Neural progenitor cell (in vitro differentiated cells): ENCODE results near the gene TPSB2. TPM values are rescaled to one million over a fixed set of nuclear protein-coding genes. Genes with fewer than 3 reads are reported as not detected.
A peak's percentile ranks its signal among the peaks of the same experiment; 100 is the strongest.

Experiments used
- DNase-seq: peaks from one replicate; pipeline ENCODE4 v3.0.0-alpha.2; 2016; ENCODE audit warnings: low spot score
- H2AFZ ChIP-seq: fragments of 200-600 bp; sonication (generic); replicated peaks from 2 replicates; pipeline ENCODE4 v1.6.1; 2016; ENCODE audit warnings: antibody characterized with exemption
- H3F3A ChIP-seq: fragments of 200-600 bp; sonication (generic); 2 replicates; pipeline ENCODE4 v1.6.1; 2016; ENCODE audit warnings: antibody characterized with exemption, low read depth
- H3K27ac ChIP-seq: fragments of 200-600 bp; sonication (generic); 2 replicates; pipeline ENCODE4 v1.5.1; 2016; ENCODE audit warnings: mild to moderate bottlenecking
- H3K27me3 ChIP-seq: fragments of 200-600 bp; sonication (generic); 2 replicates; pipeline ENCODE4 v1.6.1; 2016; ENCODE audit warnings: mild to moderate bottlenecking, moderate library complexity
- H3K36me3 ChIP-seq: fragments of 200-600 bp; sonication (generic); 2 replicates; pipeline ENCODE4 v1.5.1; 2016
- H3K4me1 ChIP-seq: fragments of 200-600 bp; sonication (generic); 2 replicates; pipeline ENCODE4 v1.6.1; 2016; ENCODE audit warnings: mixed run types
- H3K4me2 ChIP-seq: fragments of 200-600 bp; sonication (generic); 2 replicates; pipeline ENCODE4 v1.6.1; 2016
- H3K4me3 ChIP-seq: fragments of 200-600 bp; sonication (generic); 2 replicates; pipeline ENCODE4 v1.5.1; 2016
- H3K79me2 ChIP-seq: fragments of 200-600 bp; sonication (generic); 2 replicates; pipeline ENCODE4 v1.6.1; 2016; ENCODE audit warnings: low read depth
- H3K9ac ChIP-seq: fragments of 200-600 bp; sonication (generic); 2 replicates; pipeline ENCODE4 v1.6.1; 2016
- H3K9me3 ChIP-seq: fragments of 200-600 bp; sonication (generic); 2 replicates; pipeline ENCODE4 v1.5.1; 2016; ENCODE audit warnings: low read depth
- H4K20me1 ChIP-seq: fragments of 200-600 bp; sonication (generic); 2 replicates; pipeline ENCODE4 v1.6.1; 2016; ENCODE audit warnings: low read depth
- H3K27ac Mint-ChIP-seq: 3 replicates; pipeline ENCODE4 v1.8.0; 2021; ENCODE audit warnings: mixed read lengths
- H3K27me3 Mint-ChIP-seq: 2 replicates; pipeline ENCODE4 v1.8.0; 2022; ENCODE audit warnings: low read depth, mild to moderate bottlenecking, inconsistent platforms, moderate library complexity, mixed read lengths; ENCODE audit not compliant: insufficient read depth
- H3K36me3 Mint-ChIP-seq: 3 replicates; pipeline ENCODE4 v1.8.0; 2021; ENCODE audit warnings: mixed read lengths
- H3K4me1 Mint-ChIP-seq: 3 replicates; pipeline ENCODE4 v1.8.0; 2021; ENCODE audit warnings: mixed read lengths
- H3K4me3 Mint-ChIP-seq: 3 replicates; pipeline ENCODE4 v1.8.0; 2021; ENCODE audit warnings: mild to moderate bottlenecking, moderate library complexity, mixed read lengths
- H3K9me3 Mint-ChIP-seq: 3 replicates; pipeline ENCODE4 v1.8.0; 2020; ENCODE audit warnings: mixed read lengths
- CTCF ChIP-seq: fragments of 200-600 bp; sonication (generic); IDR thresholded peaks from 2 replicates; pipeline ENCODE4 v1.5.1; 2017; ENCODE audit warnings: antibody characterized with exemption, mild to moderate bottlenecking
- EZH2 ChIP-seq: fragments of 200-600 bp; sonication (generic); IDR thresholded peaks from 2 replicates; pipeline ENCODE4 v1.6.1; 2017; ENCODE audit warnings: antibody characterized with exemption, mild to moderate bottlenecking, moderate library complexity
- EZH2phosphoT487 ChIP-seq: fragments of 200-600 bp; sonication (generic); IDR thresholded peaks from 2 replicates; pipeline ENCODE4 v1.6.1; 2017; ENCODE audit warnings: antibody characterized with exemption
- total RNA-seq: library from RNA; depleted of rRNA; stranded (reverse); fragments of >200 nt; gene quantifications from 2 replicates; pipeline ENCODE4 v1.2.3, GENCODE V29; 2015; ENCODE audit warnings: low replicate concordance

The TPSB2 gene
- total RNA-seq, 1 donor from 2014 or later, result not detected

- peaks cover 12% of the 10 kb centered on the region for H3K27me3 Mint-ChIP-seq
- Histone ChIP-seq H3K4me1 (peaks cover 14% of the 10 kb centered on the region), H3K27me3 (no peaks in the 10 kb centered on the region), H3K36me3 (no peaks in the 10 kb centered on the region), H3K9me3 (no peaks in the 10 kb centered on the region), H3K27ac (no peak overlapping the region), H3K4me2 (peak overlapping the region; percentile 59), H4K20me1 (no peaks in the 10 kb centered on the region), H3F3A (peaks cover 6% of the 10 kb centered on the region), H2AFZ (no peak overlapping the region), H3K9ac (no peak overlapping the region), H3K79me2 (no peaks in the 10 kb centered on the region), H3K4me3 (no peak overlapping the region)
- no peak overlapping the region for H3K27ac Mint-ChIP-seq
- H3K36me3 Mint-ChIP-seq, result no peaks in the 10 kb centered on the region
- peaks cover 4% of the 10 kb centered on the region for H3K9me3 Mint-ChIP-seq
- H3K4me3 Mint-ChIP-seq, result no peak overlapping the region
- TF ChIP-seq CTCF (no peak), EZH2phosphoT487 (no peak), EZH2 (no peak)
- H3K4me1 Mint-ChIP-seq, result peaks cover 3% of the 10 kb centered on the region
- no peak for DNase-seq
Measured at GRCh38 chr16:1277617-1278282, 47.8 kb upstream of the TPSB2 start.

- TF ChIP-seq EZH2phosphoT487, result no peak
- TF ChIP-seq CTCF, result no peak
- no peak for TF ChIP-seq EZH2
- no peak for DNase-seq
- H3K36me3 ChIP-seq, result no peaks in the 10 kb centered on the region
- no peak overlapping the region for H3K27ac ChIP-seq
- no peak overlapping the region for H2AFZ ChIP-seq
- no peak overlapping the region for H3K4me3 ChIP-seq
- H4K20me1 ChIP-seq, result no peaks in the 10 kb centered on the region
- no peaks in the 10 kb centered on the region for H3K27me3 ChIP-seq
- Mint-ChIP-seq H3K36me3 (no peaks in the 10 kb centered on the region), H3K4me3 (no peak overlapping the region), H3K27me3 (peaks cover 13% of the 10 kb centered on the region), H3K27ac (no peak overlapping the region), H3K4me1 (peaks cover 3% of the 10 kb centered on the region), H3K9me3 (peaks cover 4% of the 10 kb centered on the region)
- H3K4me1 ChIP-seq, result peaks cover 14% of the 10 kb centered on the region
- no peak overlapping the region for H3K9ac ChIP-seq
- H3K79me2 ChIP-seq, result no peaks in the 10 kb centered on the region
- no peak overlapping the region for H3K4me2 ChIP-seq
- no peaks in the 10 kb centered on the region for H3K9me3 ChIP-seq
- H3F3A ChIP-seq, result peaks cover 6% of the 10 kb centered on the region
Measured at GRCh38 chr16:1277151-1277598, 47.2 kb upstream of the TPSB2 start.

- peaks cover 12% of the 10 kb centered on the region for H3K27me3 Mint-ChIP-seq
- Histone ChIP-seq H3K9ac (no peak overlapping the region), H3K4me2 (no peak overlapping the region), H3K79me2 (no peaks in the 10 kb centered on the region), H3K4me3 (no peak overlapping the region), H3F3A (peaks cover 6% of the 10 kb centered on the region), H3K9me3 (no peaks in the 10 kb centered on the region), H2AFZ (no peak overlapping the region), H4K20me1 (no peaks in the 10 kb centered on the region), H3K27me3 (no peaks in the 10 kb centered on the region), H3K36me3 (no peaks in the 10 kb centered on the region), H3K4me1 (peaks cover 14% of the 10 kb centered on the region), H3K27ac (no peak overlapping the region)
- DNase-seq, result no peak
- no peak overlapping the region for H3K4me3 Mint-ChIP-seq
- no peaks in the 10 kb centered on the region for H3K36me3 Mint-ChIP-seq
- H3K27ac Mint-ChIP-seq, result no peak overlapping the region
- H3K4me1 Mint-ChIP-seq, result peaks cover 3% of the 10 kb centered on the region
- TF ChIP-seq EZH2phosphoT487 (no peak), CTCF (no peak), EZH2 (no peak)
- peaks cover 4% of the 10 kb centered on the region for H3K9me3 Mint-ChIP-seq
Measured at GRCh38 chr16:1276580-1276878, 46.5 kb upstream of the TPSB2 start.
